OCI-LY7 (cell line): ENCODE measurements around the gene HERC3.
A peak's percentile ranks its signal among the peaks of the same experiment; 100 is the strongest.

Experiments
- EZH2phosphoT487 ChIP-seq: fragments of 200-600 bp; sonication (generic); IDR thresholded peaks from 2 replicates; pipeline ENCODE4 v1.6.1; 2018; ENCODE audit warnings: low read depth, borderline replicate concordance, mild to moderate bottlenecking, mixed run types, antibody characterized with exemption, low read length, moderate library complexity, mixed read lengths
- TF ChIP-seq, protein P1 (sequence below): fragments of 200-600 bp; sonication (generic); conservative IDR thresholded peaks from 2 replicates; pipeline ENCODE4 v1.5.1; 2014; ENCODE audit warnings: mild to moderate bottlenecking, antibody characterized with exemption, low read length, moderate library complexity, mixed read lengths

DNA sequence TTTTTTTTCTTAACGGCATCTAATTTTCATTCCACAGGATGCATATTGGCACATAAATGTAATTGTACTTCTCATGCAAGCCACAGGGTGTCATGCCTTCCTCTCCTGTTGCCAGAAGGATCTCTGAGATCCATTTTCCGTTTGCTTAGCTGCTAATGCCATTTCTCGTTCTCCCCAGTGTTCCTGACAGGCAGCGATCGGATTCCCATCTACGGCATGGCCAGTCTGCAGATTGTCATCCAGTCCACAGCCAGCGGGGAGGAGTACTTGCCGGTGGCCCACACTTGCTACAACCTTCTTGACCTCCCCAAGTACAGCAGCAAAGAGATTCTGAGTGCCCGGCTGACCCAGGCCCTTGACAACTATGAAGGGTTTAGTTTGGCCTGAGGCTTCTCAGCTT lies 114.3 kb downstream of the HERC3 start:
- TF ChIP-seq, protein P1, sequence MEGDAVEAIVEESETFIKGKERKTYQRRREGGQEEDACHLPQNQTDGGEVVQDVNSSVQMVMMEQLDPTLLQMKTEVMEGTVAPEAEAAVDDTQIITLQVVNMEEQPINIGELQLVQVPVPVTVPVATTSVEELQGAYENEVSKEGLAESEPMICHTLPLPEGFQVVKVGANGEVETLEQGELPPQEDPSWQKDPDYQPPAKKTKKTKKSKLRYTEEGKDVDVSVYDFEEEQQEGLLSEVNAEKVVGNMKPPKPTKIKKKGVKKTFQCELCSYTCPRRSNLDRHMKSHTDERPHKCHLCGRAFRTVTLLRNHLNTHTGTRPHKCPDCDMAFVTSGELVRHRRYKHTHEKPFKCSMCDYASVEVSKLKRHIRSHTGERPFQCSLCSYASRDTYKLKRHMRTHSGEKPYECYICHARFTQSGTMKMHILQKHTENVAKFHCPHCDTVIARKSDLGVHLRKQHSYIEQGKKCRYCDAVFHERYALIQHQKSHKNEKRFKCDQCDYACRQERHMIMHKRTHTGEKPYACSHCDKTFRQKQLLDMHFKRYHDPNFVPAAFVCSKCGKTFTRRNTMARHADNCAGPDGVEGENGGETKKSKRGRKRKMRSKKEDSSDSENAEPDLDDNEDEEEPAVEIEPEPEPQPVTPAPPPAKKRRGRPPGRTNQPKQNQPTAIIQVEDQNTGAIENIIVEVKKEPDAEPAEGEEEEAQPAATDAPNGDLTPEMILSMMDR = 0 out of 2 replicates have a peak, but pooled peaks have one; percentile 21
- no peak for TF ChIP-seq EZH2phosphoT487
